ENCODE results near the gene RGS6.

The RGS6 gene

DNA sequence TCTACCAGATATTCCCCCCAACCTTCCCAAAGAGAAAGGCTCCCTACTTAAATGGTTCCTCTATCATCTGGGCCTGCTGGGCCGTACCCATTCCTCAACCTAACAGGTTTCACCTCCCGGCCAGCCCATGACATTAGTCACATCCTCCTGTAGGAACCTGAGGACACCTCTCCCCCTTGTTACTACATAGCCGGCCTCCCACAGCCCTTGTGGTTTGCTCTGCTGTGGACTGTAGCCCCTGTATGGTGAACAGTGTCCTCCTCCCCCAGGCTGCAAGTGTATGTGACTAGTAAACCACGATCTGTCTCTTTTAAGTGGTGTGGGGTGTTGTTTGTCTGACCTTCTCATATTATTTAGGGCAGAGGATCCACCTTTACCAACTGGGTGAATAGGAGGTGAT lies 371.7 kb downstream of the RGS6 start:
- in situ Hi-C loops (cut with HindIII; ENCODE audit: low sequenced_read_pairs) = no loop called here

DNA sequence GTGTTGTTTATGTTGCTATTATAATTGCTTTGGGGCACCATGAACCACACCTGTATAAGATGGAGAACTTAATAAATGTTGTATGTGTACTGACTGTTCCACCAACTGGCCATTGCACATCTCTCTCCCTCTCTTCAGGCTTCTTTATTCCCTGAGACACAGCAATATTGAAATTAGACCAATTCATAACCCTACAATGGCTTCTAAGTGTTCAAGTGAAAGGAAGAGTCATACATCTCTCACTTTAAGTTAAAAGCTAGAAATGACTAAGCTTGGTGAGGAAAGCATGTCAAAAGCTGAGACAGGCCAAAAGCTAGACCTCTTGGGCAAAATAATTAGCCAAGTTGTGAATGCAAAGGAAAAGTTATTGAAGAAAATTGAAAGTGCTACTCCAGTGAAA lies 373.3 kb downstream of the RGS6 start:
- in situ Hi-C loops (cut with HindIII; ENCODE audit: low sequenced_read_pairs) = no loop called here

DNA sequence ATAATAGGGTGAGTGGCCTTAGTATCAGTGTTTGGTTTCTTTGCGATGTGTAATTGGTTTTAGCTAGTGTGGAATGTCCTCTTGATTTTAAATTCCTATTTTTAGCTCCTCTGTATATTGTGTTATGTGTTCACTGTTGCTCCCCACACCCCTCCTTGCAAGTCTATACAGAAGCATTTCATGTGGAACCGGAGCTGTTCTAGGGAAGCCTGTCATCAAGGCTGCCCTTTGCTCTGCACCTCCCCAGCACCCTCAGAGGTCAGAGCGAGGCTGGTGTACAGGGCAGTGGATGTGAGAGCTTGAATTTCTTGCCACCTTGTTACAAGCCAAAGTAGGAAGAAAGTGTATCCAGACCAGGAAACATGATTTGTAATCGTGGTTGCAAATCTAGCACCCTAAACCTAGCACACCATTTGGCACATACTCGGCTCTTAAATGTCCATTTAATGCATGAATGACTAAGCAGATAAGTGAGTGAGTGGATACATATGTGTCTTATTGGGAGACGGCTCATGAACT lies 376.8 kb downstream of the RGS6 start:
- in situ Hi-C loops (cut with HindIII; ENCODE audit: low sequenced_read_pairs) = no loop called here

DNA sequence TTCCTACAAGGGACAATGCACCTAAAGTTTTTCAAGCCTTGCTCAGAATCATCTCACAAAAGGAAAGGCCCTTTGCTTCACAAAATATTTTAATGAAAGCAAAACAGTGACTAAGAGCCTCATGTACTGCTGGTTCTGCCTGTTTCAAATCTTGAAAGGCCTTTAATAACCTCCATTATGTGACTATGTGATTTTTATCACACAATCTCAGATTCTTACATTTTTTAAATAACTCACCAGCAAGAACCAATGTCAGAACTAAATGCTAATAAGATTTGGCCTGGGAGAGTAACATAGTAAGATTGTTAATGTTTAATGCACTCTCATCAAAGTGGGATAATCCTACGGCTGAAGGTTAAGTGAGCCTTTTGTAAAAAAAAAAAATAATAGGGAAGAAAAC lies 378.9 kb downstream of the RGS6 start:
- in situ Hi-C loops (cut with HindIII; ENCODE audit: low sequenced_read_pairs) = no loop called here

DNA sequence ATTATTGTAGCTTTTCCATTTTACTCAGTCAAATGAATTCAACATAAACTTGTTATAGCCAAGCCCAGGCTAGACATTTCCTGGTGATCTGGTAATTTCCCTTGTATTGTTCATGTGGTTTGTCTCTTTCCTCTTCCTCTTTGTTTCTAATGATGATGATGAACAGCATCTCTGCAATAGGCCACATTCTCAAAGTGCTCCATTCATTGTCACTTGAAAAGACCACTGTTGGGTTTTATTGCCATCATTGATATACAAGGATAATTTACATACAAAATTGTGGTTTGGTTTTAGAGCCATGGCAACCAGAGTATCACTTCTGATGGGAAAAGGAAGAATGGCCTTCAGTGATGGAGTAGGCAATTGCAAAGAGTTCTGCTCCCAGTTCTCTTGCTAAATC lies 379.3 kb downstream of the RGS6 start:
- in situ Hi-C loops (cut with HindIII; ENCODE audit: low sequenced_read_pairs) = no loop called here

DNA sequence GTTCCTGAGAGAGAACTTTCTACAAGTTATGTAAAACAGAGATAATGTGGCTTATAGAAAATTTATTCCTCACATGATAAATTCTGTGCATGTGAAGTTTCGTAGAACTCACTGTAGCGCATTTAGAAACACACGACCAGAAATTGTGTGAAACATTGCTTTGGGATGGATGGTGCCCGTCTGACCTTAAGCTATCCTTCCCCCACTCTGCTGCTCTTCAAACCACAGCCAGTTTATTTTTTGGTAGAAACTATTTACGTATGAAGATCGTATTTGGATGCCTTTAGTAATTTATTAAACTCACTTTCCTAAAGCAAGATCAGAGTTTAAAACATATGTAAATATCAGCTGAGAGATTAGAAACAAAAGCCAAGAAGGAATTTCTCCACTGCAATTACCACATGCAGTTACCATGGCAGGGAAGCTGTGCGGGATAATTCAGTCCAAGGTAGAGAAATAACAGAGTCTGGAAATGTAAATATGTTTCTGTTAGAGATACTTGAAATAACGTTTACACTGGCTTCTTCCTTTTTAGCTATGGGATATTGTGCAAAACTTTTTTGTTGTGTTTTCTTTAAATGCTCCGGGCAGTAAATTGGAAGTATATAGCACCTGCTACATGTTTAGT lies 382.7 kb downstream of the RGS6 start:
- in situ Hi-C loops (cut with HindIII; ENCODE audit: low sequenced_read_pairs) = no loop called here

DNA sequence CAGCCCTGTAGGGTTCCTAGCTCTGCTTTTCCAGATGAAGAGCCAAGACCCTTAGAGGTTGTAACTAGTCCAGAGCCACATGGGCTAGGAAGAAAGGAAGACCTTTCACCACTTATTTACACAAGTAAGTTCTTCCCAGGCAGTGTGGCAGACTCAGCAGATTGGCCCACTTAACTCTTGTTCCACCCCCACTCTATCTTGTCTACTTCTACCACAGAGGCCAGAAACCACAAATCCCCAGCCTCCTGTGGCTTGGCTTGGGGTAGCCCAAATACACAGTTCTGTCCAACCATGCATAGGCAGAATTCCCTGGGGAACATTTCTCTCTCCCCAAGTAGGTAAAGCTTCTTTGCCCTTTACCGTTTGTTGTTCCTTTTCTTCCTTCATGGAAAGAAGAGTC lies 383.5 kb downstream of the RGS6 start:
- in situ Hi-C loops (cut with HindIII; ENCODE audit: low sequenced_read_pairs) = no loop called here

DNA sequence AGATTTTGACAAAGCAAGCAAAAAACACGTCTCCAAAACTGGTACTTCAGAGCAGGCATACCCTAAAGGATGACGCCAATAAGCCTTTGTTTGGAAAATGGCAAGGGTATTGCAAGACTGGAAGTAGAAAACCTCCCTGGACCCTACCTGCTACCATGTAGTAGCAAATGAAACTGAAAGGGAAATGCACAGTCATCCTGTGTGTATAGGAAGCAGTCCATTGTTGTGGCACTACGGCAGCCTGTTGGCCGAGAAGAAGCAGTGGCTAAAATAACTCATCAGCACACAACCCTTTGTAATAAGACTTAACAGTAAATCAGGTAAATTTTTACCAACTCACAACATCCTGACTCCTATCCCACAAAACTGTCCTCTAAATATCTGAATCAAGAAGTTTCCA lies 386.4 kb downstream of the RGS6 start:
- in situ Hi-C loops (cut with HindIII; ENCODE audit: low sequenced_read_pairs) = no loop called here

DNA sequence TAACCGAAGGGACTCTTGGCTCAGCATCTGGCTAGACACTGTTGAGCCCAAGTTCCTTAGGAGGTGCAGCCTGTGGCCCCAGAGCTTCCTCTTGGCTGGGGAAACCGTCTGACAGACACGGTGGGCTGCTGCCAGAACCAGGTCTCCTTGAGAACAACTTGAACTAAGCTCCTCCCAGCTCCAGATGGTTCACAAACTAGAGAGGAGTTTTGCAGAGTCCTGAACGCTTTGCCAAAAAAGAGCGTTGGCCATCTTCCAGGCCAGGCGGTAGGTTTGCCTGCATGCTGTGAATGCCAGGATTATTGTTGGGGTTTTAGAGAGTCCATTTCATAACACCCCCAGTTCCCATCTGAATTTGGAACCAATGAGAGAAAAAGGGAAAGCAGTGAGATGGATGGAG lies 399.8 kb downstream of the RGS6 start:
- in situ Hi-C loops (cut with HindIII; ENCODE audit: low sequenced_read_pairs) = no loop called here

DNA sequence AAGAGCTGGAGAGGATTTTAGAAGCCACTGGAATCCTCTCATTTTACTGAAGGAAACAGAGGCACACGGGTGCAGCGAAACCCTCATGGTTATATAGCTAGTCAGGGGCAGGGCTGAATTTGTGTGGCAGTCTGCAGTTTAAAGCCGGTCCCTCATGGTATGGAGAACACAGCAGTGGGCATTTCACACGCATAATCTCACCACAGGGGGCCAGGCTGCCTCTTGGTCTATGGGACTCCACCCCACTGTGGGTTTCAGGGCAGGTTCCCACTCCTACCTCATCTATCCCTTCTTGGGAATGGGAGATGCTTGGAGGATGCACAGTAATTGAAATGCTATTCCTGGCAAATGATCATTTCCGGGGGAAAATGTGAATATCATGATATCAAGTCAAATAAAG lies 400.6 kb downstream of the RGS6 start:
- in situ Hi-C loops (cut with HindIII; ENCODE audit: low sequenced_read_pairs) = no loop called here

DNA sequence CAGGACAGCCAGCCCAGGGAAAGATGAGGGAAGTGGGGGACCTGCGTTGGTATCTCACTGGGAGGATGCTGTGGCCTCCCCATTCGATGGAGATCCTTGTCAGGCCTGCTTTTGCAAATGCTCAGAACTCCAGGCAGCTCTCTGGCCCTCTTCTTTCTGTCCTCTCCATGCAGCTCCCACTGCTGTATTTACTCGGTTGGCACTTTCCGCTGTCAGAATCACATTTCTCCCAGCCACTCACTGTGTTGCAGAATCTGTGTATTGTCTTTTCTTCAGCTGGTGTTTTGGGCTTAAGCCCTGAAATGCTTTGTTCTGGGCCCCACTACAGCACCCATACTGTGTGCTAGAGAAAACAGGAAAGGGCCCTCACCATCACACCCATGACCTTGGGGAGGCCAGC lies 401.1 kb downstream of the RGS6 start:
- in situ Hi-C loops (cut with HindIII; ENCODE audit: low sequenced_read_pairs) = no loop called here

DNA sequence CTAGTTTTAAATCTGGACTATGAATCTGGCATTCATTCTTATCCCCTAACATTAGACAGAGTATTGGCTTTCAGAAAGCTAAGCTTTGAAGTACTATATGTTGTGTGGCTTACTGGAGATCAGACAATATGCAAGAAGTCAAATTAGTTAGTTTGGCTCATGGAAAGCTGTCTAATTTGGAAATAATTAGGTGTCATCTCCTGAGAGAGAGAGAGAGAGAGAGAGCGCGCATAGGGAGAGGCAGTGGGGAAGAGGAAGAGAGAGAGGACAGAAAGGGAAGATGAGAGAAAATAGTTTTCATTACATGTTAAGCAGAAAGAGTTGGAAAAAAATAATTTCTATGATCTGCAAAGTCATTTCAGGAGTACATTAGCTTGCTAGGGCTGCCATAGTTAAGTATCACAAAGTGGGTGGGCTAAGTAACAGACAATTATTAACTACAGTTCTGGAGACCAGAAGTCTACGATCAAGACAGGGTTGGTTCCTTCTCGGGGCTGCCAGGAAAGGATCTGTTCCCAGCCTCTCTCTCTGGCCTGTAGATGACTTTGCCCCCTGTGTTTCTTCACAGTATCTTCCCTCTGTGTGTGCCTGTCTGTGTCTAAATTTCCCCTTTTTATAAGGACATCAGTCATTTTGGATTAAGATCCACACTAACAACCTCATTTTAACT lies 404.2 kb downstream of the RGS6 start:
- in situ Hi-C loops (cut with HindIII; ENCODE audit: low sequenced_read_pairs) = no loop called here

DNA sequence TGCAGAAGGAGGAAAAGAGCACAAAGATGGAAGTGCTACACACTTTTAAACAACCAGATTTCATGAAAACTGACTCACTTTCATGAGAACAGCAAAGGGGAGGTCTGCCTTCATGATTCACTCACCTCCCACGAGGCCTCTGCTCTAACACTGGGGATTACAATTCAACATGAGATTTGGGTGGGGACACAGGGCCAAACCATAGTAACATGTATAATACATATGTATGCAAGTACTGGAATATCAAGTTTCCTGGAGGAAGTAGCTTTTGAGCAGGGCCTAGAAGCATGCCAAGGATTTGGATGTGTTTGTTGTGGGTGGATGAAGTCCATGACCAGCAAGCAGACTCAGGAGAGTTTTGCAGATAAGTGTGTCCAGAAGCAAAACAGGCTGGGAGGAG lies 409.0 kb downstream of the RGS6 start:
- in situ Hi-C loops (cut with HindIII; ENCODE audit: low sequenced_read_pairs) = no loop called here

DNA sequence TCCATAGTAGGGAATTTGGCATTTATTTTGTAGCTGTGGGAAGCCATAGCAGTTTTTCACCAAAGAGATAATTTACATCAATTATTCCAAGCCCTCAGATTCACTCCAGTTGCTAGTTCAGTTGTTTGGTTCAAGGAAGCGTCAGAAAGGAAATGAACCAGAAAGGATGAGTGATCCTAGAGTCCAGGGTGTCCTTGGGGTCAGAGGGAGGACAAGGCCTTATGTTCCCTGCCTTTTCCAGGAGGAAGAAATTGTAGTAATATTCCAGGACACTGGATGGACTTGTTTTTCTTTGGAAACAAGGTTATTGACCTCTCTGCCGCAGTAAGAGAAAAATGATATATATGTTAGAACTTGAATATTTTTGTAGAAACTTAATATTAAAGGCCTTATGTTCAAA lies 409.5 kb downstream of the RGS6 start:
- in situ Hi-C loops (cut with HindIII; ENCODE audit: low sequenced_read_pairs) = no loop called here

DNA sequence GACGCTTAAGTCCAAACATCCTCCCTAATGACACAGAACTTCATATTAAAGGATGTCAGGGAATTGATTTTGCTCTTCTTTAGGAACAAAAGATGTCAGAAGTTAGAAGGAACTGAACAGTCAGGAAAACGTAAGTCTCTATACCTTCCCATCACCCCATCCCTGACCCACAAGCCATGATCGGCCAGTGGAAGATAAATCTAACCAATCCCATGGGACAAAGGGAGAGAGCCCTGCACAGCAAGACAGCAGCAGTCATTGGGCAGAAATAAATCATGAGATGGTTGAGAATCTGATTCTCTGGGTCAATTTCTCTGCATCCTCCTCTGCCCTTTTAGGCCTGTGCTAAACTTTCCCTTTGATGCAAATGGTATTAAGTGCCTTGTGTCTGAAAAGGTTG lies 414.9 kb downstream of the RGS6 start:
- in situ Hi-C loops (cut with HindIII; ENCODE audit: low sequenced_read_pairs) = no loop called here

DNA sequence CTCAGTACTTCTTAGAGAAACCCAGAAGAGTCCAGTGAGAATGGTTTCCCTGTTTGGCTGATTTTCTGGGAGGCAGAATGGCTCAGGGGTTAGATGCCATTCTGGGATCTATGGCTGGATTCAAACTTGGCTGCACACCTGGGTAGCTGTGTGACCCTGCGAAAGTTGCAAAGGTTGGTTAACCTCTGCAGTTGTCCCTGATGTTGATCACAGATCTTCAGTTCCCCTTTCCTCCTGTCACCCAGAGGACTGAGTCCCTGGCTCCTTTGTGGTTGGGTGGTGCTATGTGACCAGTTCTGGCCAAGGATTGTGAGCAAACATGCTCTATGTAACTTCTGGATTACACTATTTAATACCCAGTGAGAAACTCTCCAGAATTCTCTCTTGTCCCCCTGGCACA lies 418.0 kb downstream of the RGS6 start:
- in situ Hi-C loops (cut with HindIII; ENCODE audit: low sequenced_read_pairs) = no loop called here

DNA sequence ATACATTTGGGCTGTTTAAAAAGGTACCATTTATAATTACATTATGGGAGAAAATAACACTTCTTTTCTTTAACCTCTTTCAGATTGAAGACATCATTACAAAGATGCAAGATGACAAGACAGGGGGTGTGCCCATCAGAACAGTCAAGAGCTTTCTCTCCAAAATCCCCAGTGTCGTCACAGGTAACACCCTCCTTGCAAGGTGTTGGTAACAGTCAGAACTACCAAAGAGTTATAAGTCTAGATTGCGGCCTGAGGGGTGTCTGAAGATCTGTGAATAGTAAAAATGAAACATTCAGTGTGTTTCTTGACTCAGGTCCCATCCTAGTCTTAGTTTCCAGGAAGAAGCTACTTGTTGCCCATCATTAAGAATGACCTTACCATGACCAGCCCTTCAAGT lies 419.8 kb downstream of the RGS6 start:
- in situ Hi-C loops (cut with HindIII; ENCODE audit: low sequenced_read_pairs) = no loop called here

DNA sequence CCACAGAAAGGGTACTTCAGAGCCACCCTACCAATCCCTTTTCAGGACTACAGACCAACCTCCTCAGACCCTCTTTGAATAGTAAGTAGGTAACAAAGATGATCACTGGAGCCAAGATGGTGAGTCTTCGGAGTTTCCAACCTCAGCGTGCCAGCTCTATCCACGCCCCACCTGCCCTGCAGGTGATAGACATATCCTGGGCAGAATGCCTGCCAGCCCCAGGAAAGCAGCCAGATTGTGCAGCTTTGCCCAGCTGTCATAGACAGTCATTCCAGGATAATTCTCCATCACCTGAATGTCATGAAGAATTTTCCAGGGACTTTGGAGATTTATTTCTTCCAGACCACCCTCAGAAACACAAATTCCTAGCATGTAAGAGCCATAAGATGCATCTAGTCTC lies 434.4 kb downstream of the RGS6 start:
- in situ Hi-C loops (cut with HindIII; ENCODE audit: low sequenced_read_pairs) = no loop called here

DNA sequence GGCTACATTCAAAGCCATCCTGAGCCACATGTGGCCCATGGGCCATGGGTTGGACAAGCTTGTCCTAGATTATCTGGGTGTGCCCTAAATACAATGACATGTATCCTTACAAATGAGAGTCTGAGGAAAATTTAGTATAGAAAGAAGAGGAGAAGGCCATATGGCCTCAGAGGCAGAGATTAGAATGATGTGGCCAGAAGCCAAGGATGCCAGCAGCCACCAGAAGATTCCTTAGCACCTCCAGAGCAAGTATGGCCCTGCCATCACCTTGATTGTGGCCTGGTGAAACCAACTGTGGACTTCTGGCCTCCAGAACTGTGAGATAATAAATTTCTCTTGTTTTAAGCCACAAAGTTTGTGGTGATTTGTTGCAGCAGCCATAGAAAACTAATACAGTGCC lies 436.9 kb downstream of the RGS6 start:
- in situ Hi-C loops (cut with HindIII; ENCODE audit: low sequenced_read_pairs) = no loop called here

DNA sequence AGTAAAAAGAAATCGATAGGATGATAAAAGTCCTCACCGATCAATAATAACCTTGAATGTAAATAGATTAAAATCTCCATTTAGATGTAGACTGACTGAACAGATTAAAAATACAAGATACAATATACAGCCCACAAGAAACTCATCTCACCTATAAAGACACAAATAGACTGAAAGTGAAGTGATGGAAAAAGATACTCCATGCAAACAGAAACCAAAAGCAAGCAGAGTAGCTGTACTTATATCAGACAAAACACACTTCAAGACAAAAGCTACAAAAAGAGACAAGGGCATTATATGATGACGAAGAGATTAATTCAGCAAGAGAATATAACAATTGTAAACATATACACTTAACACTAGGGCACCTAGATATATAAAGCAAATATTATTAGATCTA lies 444.8 kb downstream of the RGS6 start:
- in situ Hi-C loops (cut with HindIII; ENCODE audit: low sequenced_read_pairs) = no loop called here

DNA sequence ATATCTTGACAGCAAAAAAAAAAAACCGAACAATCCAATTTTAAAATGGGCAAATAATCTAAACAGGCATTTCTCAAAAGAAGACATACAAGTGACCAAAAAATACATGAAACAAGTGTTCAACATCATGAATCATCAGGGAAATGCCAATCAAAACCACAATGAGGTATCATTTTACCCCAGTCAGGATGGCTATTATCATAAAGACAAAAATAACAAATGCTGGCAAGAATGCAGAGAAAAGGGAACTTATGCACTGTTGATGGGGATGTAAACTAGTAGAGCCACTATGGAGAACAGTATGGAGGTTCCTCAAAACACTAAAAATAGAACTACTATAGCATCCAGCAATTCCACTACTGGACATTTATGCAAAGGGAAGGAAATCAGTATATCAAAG lies 448.2 kb downstream of the RGS6 start:
- in situ Hi-C loops (cut with HindIII; ENCODE audit: low sequenced_read_pairs) = no loop called here

DNA sequence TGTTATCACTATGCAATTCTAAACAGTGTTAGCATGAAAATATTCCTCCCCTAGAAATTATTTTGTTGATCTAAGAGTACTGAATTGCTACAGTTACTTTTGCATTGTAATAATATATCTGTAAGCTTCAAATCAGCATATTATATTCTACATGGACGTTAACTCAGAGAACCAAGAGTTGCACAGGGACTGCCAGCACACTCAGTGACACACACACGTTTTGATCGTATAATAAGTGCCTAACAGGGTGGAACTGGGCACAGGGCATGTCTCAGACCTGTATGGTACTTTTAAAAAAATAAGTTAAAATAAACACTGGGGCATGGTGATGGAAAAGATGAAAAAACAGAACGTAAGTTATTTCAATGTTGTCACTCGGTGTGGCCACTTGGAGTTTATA lies 451.6 kb downstream of the RGS6 start:
- in situ Hi-C loops (cut with HindIII; ENCODE audit: low sequenced_read_pairs) = no loop called here

DNA sequence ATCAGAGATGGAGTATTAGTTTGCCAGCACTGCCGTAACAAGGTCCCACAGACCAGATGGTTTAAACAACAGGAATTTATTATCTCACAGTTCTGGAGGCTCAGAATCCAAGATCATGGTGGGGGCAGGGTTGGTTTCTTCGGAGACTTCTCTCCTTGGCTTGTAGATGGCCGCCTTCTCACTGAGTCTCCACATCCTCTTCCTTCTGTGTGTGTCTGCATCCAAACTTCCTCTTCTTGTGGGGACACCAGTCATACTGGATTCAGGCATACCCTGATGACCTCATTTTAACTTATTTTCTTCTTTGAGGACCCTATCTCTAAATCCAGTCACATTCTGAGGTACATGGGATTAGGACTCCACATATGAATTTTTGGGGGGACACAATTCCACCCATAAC lies 455.5 kb downstream of the RGS6 start:
- in situ Hi-C loops (cut with HindIII; ENCODE audit: low sequenced_read_pairs) = no loop called here

All from DLD1 (cell line).